Parathyroid adenoma (tissue), 2 donors: ENCODE results near the gene WFIKKN1.

Experiments
- H2AFZ ChIP-seq: fragments of 300-600 bp; sonication (generic); one replicate; pipeline ENCODE4 v1.7.0; 2017; ENCODE audit warnings: antibody characterized with exemption, mild to moderate bottlenecking
- H3K27ac ChIP-seq: fragments of 300-600 bp; sonication (generic); one replicate; pipeline ENCODE4 v1.7.0; 2017
- H3K27me3 ChIP-seq: fragments of 300-600 bp; sonication (generic); one replicate; pipeline ENCODE4 v1.7.0; 2017; ENCODE audit warnings: low read length; ENCODE audit not compliant: control insufficient read depth, insufficient read depth
- H3K36me3 ChIP-seq: fragments of 300-600 bp; sonication (generic); one replicate; pipeline ENCODE4 v1.7.0; 2017; ENCODE audit warnings: low read length; ENCODE audit not compliant: control insufficient read depth, insufficient read depth
- H3K4me1 ChIP-seq: fragments of 300-600 bp; sonication (generic); one replicate; pipeline ENCODE4 v1.7.0; 2017; ENCODE audit warnings: control low read depth
- H3K4me2 ChIP-seq: fragments of 300-600 bp; sonication (generic); one replicate; pipeline ENCODE4 v1.7.0; 2017; ENCODE audit warnings: low read length
- H3K4me3 ChIP-seq: fragments of 300-600 bp; sonication (generic); one replicate; pipeline ENCODE4 v1.7.0; 2017; ENCODE audit warnings: low read depth, low read length
- H3K79me2 ChIP-seq: fragments of 300-600 bp; sonication (generic); one replicate; pipeline ENCODE4 v1.7.0; 2017; ENCODE audit warnings: control low read depth
- H3K9ac ChIP-seq: fragments of 300-600 bp; sonication (generic); one replicate; pipeline ENCODE4 v1.7.0; 2017; ENCODE audit warnings: mild to moderate bottlenecking
- H3K9me3 ChIP-seq: fragments of 300-600 bp; sonication (generic); one replicate; pipeline ENCODE4 v1.7.0; 2017; ENCODE audit warnings: low read length; ENCODE audit not compliant: control insufficient read depth
- CTCF ChIP-seq: fragments of 300-600 bp; sonication (generic); IDR thresholded peaks from one replicate; pipeline ENCODE4 v1.7.0; 2017; ENCODE audit warnings: antibody characterized with exemption, mild to moderate bottlenecking
- donor health status: primary hyperparathyroidism.

Gene WFIKKN1

GRCh38 chr16:629185-629832, 1.5 kb upstream of the WFIKKN1 start:
- H3K27me3 ChIP-seq, result no peaks in the 10 kb centered on the region
- H3K9ac ChIP-seq, result no peak overlapping the region
- H3K36me3 ChIP-seq, result no peaks in the 10 kb centered on the region
- H3K27ac ChIP-seq, result no peak overlapping the region
- H3K9me3 ChIP-seq, result no peaks in the 10 kb centered on the region
- no peak overlapping the region for H3K4me3 ChIP-seq
- H3K4me2 ChIP-seq, result no peak overlapping the region
- TF ChIP-seq CTCF, result no peak
- no peak overlapping the region for H2AFZ ChIP-seq
- H3K79me2 ChIP-seq, result no peaks in the 10 kb centered on the region
- H3K4me1 ChIP-seq, result no peaks in the 10 kb centered on the region

GRCh38 chr16:629833-630248, 944 bp upstream of the WFIKKN1 start:
- Histone ChIP-seq H3K9ac (no peak overlapping the region), H3K4me2 (no peak overlapping the region), H3K36me3 (no peaks in the 10 kb centered on the region), H2AFZ (no peak overlapping the region), H3K4me1 (no peaks in the 10 kb centered on the region), H3K79me2 (no peaks in the 10 kb centered on the region), H3K4me3 (no peak overlapping the region), H3K27me3 (no peaks in the 10 kb centered on the region), H3K9me3 (no peaks in the 10 kb centered on the region), H3K27ac (no peak overlapping the region)
- TF ChIP-seq CTCF, result no peak

GRCh38 chr16:630249-630814, 453 bp upstream of the WFIKKN1 start:
- Histone ChIP-seq H3K79me2 (no peaks in the 10 kb centered on the region), H3K4me2 (no peak overlapping the region), H3K9me3 (no peaks in the 10 kb centered on the region), H3K27ac (no peak overlapping the region), H3K27me3 (no peaks in the 10 kb centered on the region), H2AFZ (no peak overlapping the region), H3K36me3 (no peaks in the 10 kb centered on the region), H3K9ac (no peak overlapping the region), H3K4me3 (no peak overlapping the region), H3K4me1 (no peaks in the 10 kb centered on the region)
- no peak for TF ChIP-seq CTCF

GRCh38 chr16:631808-632358, 1.1 kb downstream of the WFIKKN1 start:
- no peak overlapping the region for H2AFZ ChIP-seq
- no peak for TF ChIP-seq CTCF
- H3K79me2 ChIP-seq, result no peaks in the 10 kb centered on the region
- no peak overlapping the region for H3K27ac ChIP-seq
- H3K4me3 ChIP-seq, result no peak overlapping the region
- no peaks in the 10 kb centered on the region for H3K36me3 ChIP-seq
- no peaks in the 10 kb centered on the region for H3K4me1 ChIP-seq
- no peak overlapping the region for H3K4me2 ChIP-seq
- H3K9ac ChIP-seq, result no peak overlapping the region
- H3K9me3 ChIP-seq, result no peaks in the 10 kb centered on the region
- peaks cover 3% of the 10 kb centered on the region for H3K27me3 ChIP-seq
